ENCODE data around the gene PTGER4.
"Not testable (repeated sequence)": the region's sequence is repeated elsewhere in the genome, so short reads cannot be mapped to it uniquely, and the experiment has no call there.

PTGER4 gene

GRCh38 chr5:40654377-40654991 lies 25.2 kb upstream of the PTGER4 start:
- peak overlapping the region; percentile 85 for H3K27ac Mint-ChIP-seq (ENCODE audit: low read depth)
- H3K4me3 Mint-ChIP-seq: peak overlapping the region; percentile 59
- peaks cover 51% of the 10 kb centered on the region for H3K4me1 Mint-ChIP-seq
- H3K9me3 Mint-ChIP-seq: no peaks in the 10 kb centered on the region
- DNase-seq (ENCODE audit: low spot score in 2 of 2) (no peak), ATAC-seq (replicated peaks; ENCODE audit: extremely low read depth, poor library complexity, severe bottlenecking) (no peak)
- H3K27me3 Mint-ChIP-seq: no peaks in the 10 kb centered on the region
- no peaks in the 10 kb centered on the region for H3K36me3 Mint-ChIP-seq (ENCODE audit: insufficient read depth)

- Mint-ChIP-seq H3K9me3 (no peaks in the 10 kb centered on the region), H3K27ac (ENCODE audit: low read depth) (peak overlapping the region; percentile 85), H3K36me3 (ENCODE audit: insufficient read depth) (no peaks in the 10 kb centered on the region), H3K4me3 (peak overlapping the region; percentile 59), H3K4me1 (peaks cover 45% of the 10 kb centered on the region), H3K27me3 (no peaks in the 10 kb centered on the region)
- DNase-seq (ENCODE audit: low spot score in 2 of 2): no peak
- no peak for ATAC-seq (replicated peaks; ENCODE audit: extremely low read depth, poor library complexity, severe bottlenecking)
Measured at GRCh38 chr5:40655138-40655537, 24.6 kb upstream of the PTGER4 start.

- H3K4me1 Mint-ChIP-seq: peaks cover 41% of the 10 kb centered on the region
- not testable (repeated sequence) for DNase-seq (ENCODE audit: low spot score in 2 of 2); H3K27me3 Mint-ChIP-seq; H3K27ac Mint-ChIP-seq (ENCODE audit: low read depth); H3K9me3 Mint-ChIP-seq; H3K36me3 Mint-ChIP-seq (ENCODE audit: insufficient read depth); H3K4me3 Mint-ChIP-seq; ATAC-seq (replicated peaks; ENCODE audit: extremely low read depth, poor library complexity, severe bottlenecking)
Measured at GRCh38 chr5:40656091-40656490, 23.6 kb upstream of the PTGER4 start.

- DNase-seq (ENCODE audit: low spot score in 2 of 2) (no peak), ATAC-seq (replicated peaks; ENCODE audit: extremely low read depth, poor library complexity, severe bottlenecking) (no peak)
- Mint-ChIP-seq H3K27ac (ENCODE audit: low read depth) (no peak overlapping the region), H3K4me1 (peaks cover 41% of the 10 kb centered on the region), H3K27me3 (no peaks in the 10 kb centered on the region), H3K36me3 (ENCODE audit: insufficient read depth) (no peaks in the 10 kb centered on the region), H3K9me3 (no peaks in the 10 kb centered on the region), H3K4me3 (no peak overlapping the region)
Measured at GRCh38 chr5:40656766-40657165, 22.9 kb upstream of the PTGER4 start.

DNA sequence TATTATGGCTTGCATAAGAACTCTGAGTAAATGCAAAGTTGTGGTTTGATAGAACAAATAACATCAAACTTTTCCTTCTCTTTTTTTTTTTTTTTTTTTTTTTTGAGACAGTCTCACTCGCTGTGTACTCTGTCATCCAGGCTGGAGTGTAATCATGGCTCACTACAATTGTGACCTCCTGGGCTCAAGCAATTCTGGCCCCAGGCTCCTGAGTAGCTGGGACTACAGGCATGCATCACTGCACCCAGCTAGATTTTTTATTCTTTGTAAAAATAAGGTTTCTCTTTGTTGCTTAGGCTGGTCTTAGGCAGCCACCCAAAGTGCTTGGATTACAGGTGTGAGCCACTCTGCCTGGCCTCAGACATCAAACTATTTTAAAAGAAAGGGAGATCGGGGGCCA lies 19.0 kb upstream of the PTGER4 start:
- ATAC-seq (replicated peaks; ENCODE audit: extremely low read depth, poor library complexity, severe bottlenecking): no peak
- DNase-seq (ENCODE audit: low spot score in 2 of 2): no peak
- no peaks in the 10 kb centered on the region for H3K9me3 Mint-ChIP-seq
- no peak overlapping the region for H3K27ac Mint-ChIP-seq (ENCODE audit: low read depth)
- no peaks in the 10 kb centered on the region for H3K27me3 Mint-ChIP-seq
- no peaks in the 10 kb centered on the region for H3K36me3 Mint-ChIP-seq (ENCODE audit: insufficient read depth)
- H3K4me1 Mint-ChIP-seq: peaks cover 4% of the 10 kb centered on the region
- no peak overlapping the region for H3K4me3 Mint-ChIP-seq

DNA sequence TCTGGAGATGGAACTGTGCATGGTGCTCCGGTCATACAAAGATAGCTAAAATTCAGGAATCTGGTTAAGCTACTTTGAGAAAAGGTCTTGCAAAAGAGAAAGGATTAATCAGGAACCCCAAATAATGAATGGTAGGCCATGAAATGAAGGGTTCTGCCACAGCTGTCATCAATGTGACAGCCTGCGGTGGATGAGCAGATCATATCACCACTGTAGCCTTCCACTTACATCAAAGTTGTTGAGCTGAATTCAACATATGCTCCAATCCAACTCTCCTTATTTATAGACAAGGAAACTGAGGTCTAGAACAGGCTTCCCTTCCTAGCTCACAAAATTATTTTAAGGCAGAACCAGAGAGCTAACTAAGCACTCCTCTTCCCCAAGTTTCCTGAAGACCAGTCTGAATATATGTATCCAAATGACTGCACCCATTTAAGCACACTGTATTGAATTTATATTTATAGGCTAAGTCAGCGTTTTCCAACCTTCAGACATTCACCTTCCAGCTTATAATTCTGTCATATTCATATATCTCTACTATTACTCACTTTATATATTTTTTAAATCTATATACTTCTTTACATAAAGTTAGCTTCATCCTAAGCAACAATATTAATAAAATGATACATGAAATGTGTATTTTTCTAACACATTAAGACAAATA lies 13.9 kb upstream of the PTGER4 start:
- no peak overlapping the region for H3K4me3 Mint-ChIP-seq
- peaks cover 14% of the 10 kb centered on the region for H3K4me1 Mint-ChIP-seq

GRCh38 chr5:40666657-40667056 lies 13.1 kb upstream of the PTGER4 start:
- no peak for ATAC-seq (replicated peaks; ENCODE audit: extremely low read depth, poor library complexity, severe bottlenecking)
- H3K4me3 Mint-ChIP-seq: no peak overlapping the region

More for the DNA sequence above, 13.9 kb upstream of the PTGER4 start:
- ATAC-seq (replicated peaks; ENCODE audit: extremely low read depth, poor library complexity, severe bottlenecking) (no peak), DNase-seq (ENCODE audit: low spot score in 2 of 2) (no peak)
- H3K27me3 Mint-ChIP-seq: no peaks in the 10 kb centered on the region
- no peak overlapping the region for H3K27ac Mint-ChIP-seq (ENCODE audit: low read depth)
- H3K9me3 Mint-ChIP-seq: no peaks in the 10 kb centered on the region
- H3K36me3 Mint-ChIP-seq (ENCODE audit: insufficient read depth): no peaks in the 10 kb centered on the region

GRCh38 chr5:40667161-40667663 lies 12.5 kb upstream of the PTGER4 start:
- no peaks in the 10 kb centered on the region for H3K36me3 Mint-ChIP-seq (ENCODE audit: insufficient read depth)
- DNase-seq (ENCODE audit: low spot score in 2 of 2): no peak
- no peak overlapping the region for H3K27ac Mint-ChIP-seq (ENCODE audit: low read depth)
- peaks cover 14% of the 10 kb centered on the region for H3K4me1 Mint-ChIP-seq
- H3K27me3 Mint-ChIP-seq: no peaks in the 10 kb centered on the region
- no peaks in the 10 kb centered on the region for H3K9me3 Mint-ChIP-seq
- no peak for ATAC-seq (replicated peaks; ENCODE audit: extremely low read depth, poor library complexity, severe bottlenecking)
- H3K4me3 Mint-ChIP-seq: no peak overlapping the region

More at GRCh38 chr5:40666657-40667056, 13.1 kb upstream of the PTGER4 start:
- no peaks in the 10 kb centered on the region for H3K36me3 Mint-ChIP-seq (ENCODE audit: insufficient read depth)
- H3K27ac Mint-ChIP-seq (ENCODE audit: low read depth): no peak overlapping the region
- peaks cover 14% of the 10 kb centered on the region for H3K4me1 Mint-ChIP-seq
- H3K9me3 Mint-ChIP-seq: no peaks in the 10 kb centered on the region
- DNase-seq (ENCODE audit: low spot score in 2 of 2): no peak
- H3K27me3 Mint-ChIP-seq: no peaks in the 10 kb centered on the region

- ATAC-seq (replicated peaks; ENCODE audit: extremely low read depth, poor library complexity, severe bottlenecking) (no peak), DNase-seq (ENCODE audit: low spot score in 2 of 2) (no peak)
- H3K36me3 Mint-ChIP-seq (ENCODE audit: insufficient read depth): no peaks in the 10 kb centered on the region
- H3K4me3 Mint-ChIP-seq: no peak overlapping the region
- H3K27me3 Mint-ChIP-seq: no peaks in the 10 kb centered on the region
- H3K27ac Mint-ChIP-seq (ENCODE audit: low read depth): no peak overlapping the region
- no peaks in the 10 kb centered on the region for H3K9me3 Mint-ChIP-seq
- peaks cover 27% of the 10 kb centered on the region for H3K4me1 Mint-ChIP-seq
Measured at GRCh38 chr5:40669606-40670390, 9.9 kb upstream of the PTGER4 start.

DNA sequence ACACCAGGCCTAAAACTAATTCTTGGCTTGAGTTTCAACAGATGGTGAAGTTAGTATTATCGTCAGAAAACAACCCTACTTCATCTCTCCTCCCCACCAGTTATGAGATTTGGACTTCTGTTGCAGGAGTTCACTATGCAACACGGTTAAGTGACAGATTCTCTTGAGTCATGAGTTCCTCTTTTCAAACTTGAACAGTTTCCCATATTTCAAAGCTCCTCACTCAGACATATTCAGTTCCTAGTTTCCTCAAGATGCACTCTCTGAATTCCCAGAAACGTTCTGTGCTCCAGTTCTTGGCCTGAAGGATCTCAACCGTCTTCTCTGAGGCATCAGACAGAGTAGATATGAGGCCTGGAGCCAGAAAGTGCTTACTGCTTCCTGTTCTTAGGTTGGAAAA lies 7.3 kb upstream of the PTGER4 start:
- ATAC-seq (replicated peaks; ENCODE audit: extremely low read depth, poor library complexity, severe bottlenecking): no peak
- H3K36me3 Mint-ChIP-seq (ENCODE audit: insufficient read depth): no peaks in the 10 kb centered on the region
- H3K9me3 Mint-ChIP-seq: no peaks in the 10 kb centered on the region
- no peak for DNase-seq (ENCODE audit: low spot score in 2 of 2)
- H3K4me3 Mint-ChIP-seq: no peak overlapping the region
- H3K4me1 Mint-ChIP-seq: peaks cover 48% of the 10 kb centered on the region
- H3K27ac Mint-ChIP-seq (ENCODE audit: low read depth): peak overlapping the region; percentile 25
- no peaks in the 10 kb centered on the region for H3K27me3 Mint-ChIP-seq

DNA sequence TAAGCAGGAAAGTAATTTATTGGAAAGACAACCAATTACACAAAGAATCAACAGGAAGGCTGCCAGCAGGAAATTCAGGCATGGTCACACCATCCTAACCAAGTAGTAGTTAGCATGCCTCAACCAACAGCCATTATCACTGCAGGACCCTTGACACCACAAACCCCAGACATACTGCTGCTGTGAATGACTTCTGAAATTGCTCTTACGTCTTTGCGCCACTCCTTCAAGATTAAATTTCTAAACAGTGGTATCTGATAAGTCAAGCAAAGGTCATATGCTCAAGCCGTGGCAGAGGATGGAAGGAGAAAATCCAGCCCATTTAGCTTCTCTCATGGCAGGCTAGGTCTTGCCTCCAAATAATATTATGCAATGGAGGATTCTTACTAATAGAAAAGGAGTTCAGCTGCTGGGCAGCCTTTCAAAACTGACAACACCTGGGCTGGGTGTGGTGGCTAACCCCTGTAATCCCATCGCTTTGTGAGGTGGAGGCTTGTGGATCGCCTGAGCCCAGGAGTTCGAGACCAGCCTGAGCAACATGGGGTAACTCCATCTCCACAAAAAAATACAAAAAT lies 5.0 kb upstream of the PTGER4 start:
- Mint-ChIP-seq H3K4me1 (peaks cover 63% of the 10 kb centered on the region), H3K4me3 (no peak overlapping the region), H3K36me3 (ENCODE audit: insufficient read depth) (peaks cover 12% of the 10 kb centered on the region), H3K27ac (ENCODE audit: low read depth) (no peak overlapping the region), H3K27me3 (no peaks in the 10 kb centered on the region), H3K9me3 (no peaks in the 10 kb centered on the region)
- no peak for DNase-seq (ENCODE audit: low spot score in 2 of 2)
- ATAC-seq (replicated peaks; ENCODE audit: extremely low read depth, poor library complexity, severe bottlenecking): no peak

- Mint-ChIP-seq H3K27me3 (no peaks in the 10 kb centered on the region), H3K4me1 (peaks cover 63% of the 10 kb centered on the region), H3K9me3 (no peaks in the 10 kb centered on the region), H3K27ac (ENCODE audit: low read depth) (peak overlapping the region; percentile 67), H3K36me3 (ENCODE audit: insufficient read depth) (peaks cover 19% of the 10 kb centered on the region), H3K4me3 (peak overlapping the region; percentile 23)
- peak in 1 of 2 donors; percentile 37 for DNase-seq (ENCODE audit: low spot score in 2 of 2)
- ATAC-seq (replicated peaks; ENCODE audit: extremely low read depth, poor library complexity, severe bottlenecking): peak; percentile 31
Measured at GRCh38 chr5:40675396-40676133, 4.2 kb upstream of the PTGER4 start.

Data from central memory CD8-positive, alpha-beta T cell (primary cell).